Upper lobe of left lung (tissue), 6 donors: ENCODE data around the gene TUBAL3. TPM values are rescaled to one million over a fixed set of nuclear protein-coding genes. Genes with fewer than 3 reads are reported as not detected.
"Not testable (repeated sequence)": the region's sequence is repeated elsewhere in the genome, so short reads cannot be mapped to it uniquely, and the experiment has no call there.

Experiments used
- ATAC-seq, 2 donors: fragments of 200-7000 bp; cut with Tn5 transposase; one replicate each; pipeline ENCODE4 v1.9.1; 2022; ENCODE audit warnings: mild to moderate bottlenecking in 2 of 2, moderate library complexity in 2 of 2; ENCODE audit not compliant: low FRiP score in 2 of 2
- DNase-seq, 2 donors: peaks; one replicate each; pipeline ENCODE4 v3.0.0-alpha.2; 2019 to 2020
- H3K27ac ChIP-seq, 4 donors: fragments of 200-600 bp; sonication (generic); one replicate each; pipeline ENCODE4 v1.5.1; 2016 to 2019
- H3K27me3 ChIP-seq, 4 donors: fragments of 200-600 bp; sonication (generic); one replicate each; pipeline ENCODE4 v1.5.1; 2017 to 2019
- H3K36me3 ChIP-seq, 4 donors: fragments of 200-600 bp; sonication (generic); one replicate each; pipeline ENCODE4 v1.5.1; 2016 to 2019
- H3K4me1 ChIP-seq, 4 donors: fragments of 200-600 bp; sonication (generic); one replicate each; pipeline ENCODE4 v1.5.1; 2018 to 2019
- H3K4me3 ChIP-seq, 4 donors: fragments of 200-600 bp; sonication (generic); one replicate each; pipeline ENCODE4 v1.5.1; 2017 to 2019; ENCODE audit warnings: mild to moderate bottlenecking in 2 of 4, moderate library complexity in 1 of 4
- H3K9me3 ChIP-seq, 4 donors: fragments of 200-600 bp; sonication (generic); one replicate each; pipeline ENCODE4 v1.5.1; 2018 to 2019
- EP300 ChIP-seq, 4 donors: sonication (generic); formaldehyde crosslinking; IDR thresholded peaks; one replicate each; pipeline ENCODE4 v1.5.1; 2017; ENCODE audit warnings: antibody characterized with exemption in 4 of 4, control low read depth in 2 of 4
- POLR2A ChIP-seq, 4 donors: fragments of 450-650 bp; IDR thresholded peaks; one replicate each; pipeline ENCODE4 v1.5.1; 2016 to 2017; ENCODE audit warnings: antibody characterized with exemption in 4 of 4, mild to moderate bottlenecking in 2 of 4
- POLR2AphosphoS5 ChIP-seq, 2 donors: sonication (generic); formaldehyde crosslinking; IDR thresholded peaks; one replicate each; pipeline ENCODE4 v1.5.1; 2017; ENCODE audit warnings: antibody characterized with exemption in 2 of 2
- WGBS, 2 donors: methylation state at CpG; one replicate each; pipeline ENCODE4 v1.1.5; 2017 to 2018; 5-methylcytosine and 5-hydroxymethylcytosine counted together
- total RNA-seq, 6 donors: library from RNA; depleted of rRNA in 4 of 6; stranded (reverse); fragments of >200 nt in 4 of 6; gene quantifications; one replicate each; pipeline versions ENCODE4 v1.1.0 to v1.2.1, GENCODE V29; 2016 to 2021
- TF ChIP-seq, protein P1 (sequence below), 6 experiments: fragments of 450-650 bp in 4 of 6; fragments of 200-600 bp in 2 of 6; sonication (generic) in 2 of 6; IDR thresholded peaks; one replicate each; pipeline ENCODE4 v1.5.1; 2016 to 2019; ENCODE audit warnings: antibody characterized with exemption in 6 of 6
- donor health status: DM: no; HTN: no; CAD: no; lungs with moderate emphysema.
- donor health status: DM: no; HTN: yes; CAD: no; lungs with severe emphysema.

The TUBAL3 gene
- total RNA-seq, 6 donors from 2014 or later, result 0.59 TPM; not detected in 5

DNA sequence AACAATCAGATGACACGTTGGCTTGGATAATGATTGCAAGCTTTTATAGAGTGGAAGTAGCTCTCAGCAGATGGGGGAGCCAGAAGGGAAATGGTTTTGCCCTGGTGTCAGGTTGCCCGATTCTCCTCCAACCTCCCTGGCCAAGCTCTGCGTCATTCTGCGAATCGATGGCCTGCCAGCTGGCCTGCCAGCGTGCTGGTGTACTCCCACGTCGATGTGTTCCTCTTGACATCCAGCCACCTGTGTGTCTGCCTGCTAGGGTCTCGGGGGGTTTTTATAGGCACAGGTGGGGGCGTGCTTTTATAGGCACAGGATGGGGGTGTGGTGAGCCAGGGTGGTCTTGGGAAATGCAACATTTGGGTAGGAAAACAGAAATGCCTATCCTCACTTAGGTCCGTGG, 12.4 kb upstream of the TUBAL3 start:
- Histone ChIP-seq H3K9me3 (peaks cover 0 to 7% (median 5%) of the 10 kb centered on the region in 4 donors), H3K27me3 (no peaks in the 10 kb centered on the region), H3K36me3 (no peaks in the 10 kb centered on the region), H3K4me1 (peaks cover 0 to 10% (median 5%) of the 10 kb centered on the region in 4 donors), H3K4me3 (no peak overlapping the region), H3K27ac (no peak overlapping the region)
- ATAC-seq (no peak), DNase-seq (no peak)
- 88 to 96% methylated on average over 11 of the region's 11 CpGs for WGBS, 2 donors
- TF ChIP-seq EP300 (IDR thresholded peaks at IDR 0.05) (no peak), POLR2A (IDR thresholded peaks at IDR 0.05) (no peak), POLR2AphosphoS5 (IDR thresholded peaks at IDR 0.05) (no peak)
- TF ChIP-seq, protein P1, sequence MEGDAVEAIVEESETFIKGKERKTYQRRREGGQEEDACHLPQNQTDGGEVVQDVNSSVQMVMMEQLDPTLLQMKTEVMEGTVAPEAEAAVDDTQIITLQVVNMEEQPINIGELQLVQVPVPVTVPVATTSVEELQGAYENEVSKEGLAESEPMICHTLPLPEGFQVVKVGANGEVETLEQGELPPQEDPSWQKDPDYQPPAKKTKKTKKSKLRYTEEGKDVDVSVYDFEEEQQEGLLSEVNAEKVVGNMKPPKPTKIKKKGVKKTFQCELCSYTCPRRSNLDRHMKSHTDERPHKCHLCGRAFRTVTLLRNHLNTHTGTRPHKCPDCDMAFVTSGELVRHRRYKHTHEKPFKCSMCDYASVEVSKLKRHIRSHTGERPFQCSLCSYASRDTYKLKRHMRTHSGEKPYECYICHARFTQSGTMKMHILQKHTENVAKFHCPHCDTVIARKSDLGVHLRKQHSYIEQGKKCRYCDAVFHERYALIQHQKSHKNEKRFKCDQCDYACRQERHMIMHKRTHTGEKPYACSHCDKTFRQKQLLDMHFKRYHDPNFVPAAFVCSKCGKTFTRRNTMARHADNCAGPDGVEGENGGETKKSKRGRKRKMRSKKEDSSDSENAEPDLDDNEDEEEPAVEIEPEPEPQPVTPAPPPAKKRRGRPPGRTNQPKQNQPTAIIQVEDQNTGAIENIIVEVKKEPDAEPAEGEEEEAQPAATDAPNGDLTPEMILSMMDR (IDR thresholded peaks at IDR 0.05), result no peak

GRCh38 chr10:5413012-5413938, 8.6 kb upstream of the TUBAL3 start:
- TF ChIP-seq POLR2AphosphoS5 (IDR thresholded peaks at IDR 0.05), result no peak
- TF ChIP-seq POLR2A (IDR thresholded peaks at IDR 0.05), result no peak
- TF ChIP-seq EP300 (IDR thresholded peaks at IDR 0.05), result no peak
- TF ChIP-seq, protein P1 (IDR thresholded peaks at IDR 0.05), result no peak
- ATAC-seq, result peak in 1 of 2 donors; percentile 34
- Histone ChIP-seq H3K36me3 (no peaks in the 10 kb centered on the region), H3K27ac (peak overlapping the region in 2 of 4 donors; percentile 53 to 82), H3K27me3 (no peaks in the 10 kb centered on the region), H3K4me3 (peak overlapping the region; percentile 64 to 94 (median 80)), H3K4me1 (peaks cover 0 to 11% (median 8%) of the 10 kb centered on the region in 4 donors), H3K9me3 (no peaks in the 10 kb centered on the region)
- 27 to 33% methylated on average over 15 to 16 of the region's 20 CpGs for WGBS, 2 donors
- no peak for DNase-seq

DNA sequence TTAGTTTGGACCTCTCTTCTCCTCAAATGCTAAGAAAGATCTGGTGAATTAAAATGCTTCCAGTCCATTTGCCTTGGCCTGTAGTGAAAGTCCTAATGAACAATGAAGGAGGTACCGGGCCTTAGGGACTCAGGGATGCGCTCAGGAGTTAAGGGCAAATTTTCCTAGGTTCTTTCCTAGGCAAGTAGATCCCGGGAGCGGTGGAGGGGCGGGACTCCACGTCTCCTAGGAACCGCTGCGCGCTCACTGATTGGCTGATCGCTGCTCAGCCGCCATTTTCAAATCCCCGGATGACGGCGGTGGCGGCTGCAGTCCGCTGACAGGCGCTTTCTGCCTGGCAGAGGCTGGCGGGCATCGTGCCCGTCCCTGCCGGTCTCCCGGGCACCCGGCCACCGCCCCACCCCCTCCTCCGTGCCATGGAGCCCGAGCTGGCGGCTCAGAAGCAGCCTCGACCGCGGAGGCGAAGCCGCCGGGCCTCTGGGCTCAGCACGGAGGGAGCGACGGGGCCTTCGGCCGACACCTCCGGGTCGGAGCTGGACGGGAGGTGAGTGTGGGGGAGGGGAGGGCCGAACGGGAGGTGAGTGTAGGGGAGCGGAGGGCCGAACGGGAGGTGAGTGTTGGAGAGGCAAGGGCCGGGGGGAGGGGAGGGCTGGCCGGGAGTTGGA, 7.8 kb upstream of the TUBAL3 start, which contains the start of gene NET1:
Gene NET1, plus strand, starts transcription at position 281 of the 665 bp plus-strand sequence. Its CDS starts 136 bp downstream, at position 417.
- 0% methylated on average over 23 to 38 of the region's 48 CpGs for WGBS, 2 donors
- peak within 1 kb of the TSS; percentile 53 to 82 (median 59) for H3K27ac ChIP-seq
- TF ChIP-seq POLR2A (IDR thresholded peaks at IDR 0.05) (peak in 2 of 4 donors; percentile 53 to 59), POLR2AphosphoS5 (IDR thresholded peaks at IDR 0.05) (peak in 1 of 2 donors; percentile 43), EP300 (IDR thresholded peaks at IDR 0.05) (no peak)
- TF ChIP-seq, protein P1 (IDR thresholded peaks at IDR 0.05), result no peak
- H3K4me3 ChIP-seq, result peak within 1 kb of the TSS; percentile 64 to 94 (median 80)
- DNase-seq, result peak; percentile 89 to 95
- H3K27me3 ChIP-seq, result no peaks in the 10 kb centered on the region
- H3K9me3 ChIP-seq, result no peaks in the 10 kb centered on the region
- peaks cover 0 to 11% (median 8%) of the 10 kb centered on the region in 4 donors for H3K4me1 ChIP-seq
- no peaks in the 10 kb centered on the region for H3K36me3 ChIP-seq
- ATAC-seq, result peak; percentile 93 to 98

DNA sequence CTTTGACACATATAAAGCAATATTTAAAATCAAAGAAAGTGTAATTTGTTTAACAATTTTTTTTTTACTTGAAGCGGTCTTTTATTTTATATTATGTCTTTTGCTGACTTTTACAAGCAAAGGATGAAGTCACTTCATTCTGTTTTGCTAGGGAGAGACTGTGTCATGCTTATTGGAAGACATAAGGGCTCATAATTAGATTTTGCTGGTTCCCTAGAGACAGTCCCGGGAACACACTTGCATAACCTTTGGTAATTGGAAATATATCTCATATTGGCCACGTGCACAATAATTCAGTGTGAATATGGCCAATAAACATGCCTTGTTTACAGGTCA, 7.3 kb upstream of the TUBAL3 start:
- peak overlapping the region in 3 of 4 donors; percentile 64 to 92 (median 69) for H3K4me3 ChIP-seq
- peak overlapping the region in 1 of 4 donors; percentile 64 for H3K27ac ChIP-seq
- TF ChIP-seq EP300 (IDR thresholded peaks at IDR 0.05), result no peak
- TF ChIP-seq, protein P1 (IDR thresholded peaks at IDR 0.05), result no peak
- TF ChIP-seq POLR2A (IDR thresholded peaks at IDR 0.05), result no peak
- TF ChIP-seq POLR2AphosphoS5 (IDR thresholded peaks at IDR 0.05), result no peak
- H3K36me3 ChIP-seq, result no peaks in the 10 kb centered on the region
- H3K4me1 ChIP-seq, result peaks cover 0 to 11% (median 8%) of the 10 kb centered on the region in 4 donors
- H3K9me3 ChIP-seq, result no peaks in the 10 kb centered on the region
- H3K27me3 ChIP-seq, result no peaks in the 10 kb centered on the region
- DNase-seq (no peak), ATAC-seq (no peak)
- WGBS, 2 donors, result 40 to 46% methylated on average over 3 of the region's 3 CpGs

- DNase-seq, H3K27ac ChIP-seq, ATAC-seq, H3K36me3 ChIP-seq, H3K4me3 ChIP-seq, H3K9me3 ChIP-seq, H3K27me3 ChIP-seq: not testable (repeated sequence)
- peaks cover 0 to 11% (median 8%) of the 10 kb centered on the region in 4 donors for H3K4me1 ChIP-seq
Measured at GRCh38 chr10:5410787-5411186, 6.2 kb upstream of the TUBAL3 start.
